Activated T-cell treated with anti-CD3 and anti-CD28 coated beads, Interleukin-2, amount 50 U/mL, for 72 hours (primary cell): ENCODE measurements around the gene C6orf52. TPM values are rescaled to one million over a fixed set of nuclear protein-coding genes. Genes with fewer than 3 reads are reported as not detected.
"Not testable (repeated sequence)": the region's sequence is repeated elsewhere in the genome, so short reads cannot be mapped to it uniquely, and the experiment has no call there.

Experiments used
- ATAC-seq, 2 donors: fragments of 150-1000 bp; cut with Tn5 transposase; replicated peaks in 1 of 2; 2 replicates each; pipeline ENCODE4 v1.10.0; 2021; ENCODE audit warnings: moderate library complexity in 2 of 2, mild to moderate bottlenecking in 1 of 2
- DNase-seq, 2 donors: peaks; one replicate each; pipeline ENCODE4 v3.0.0; 2021 to 2022; ENCODE audit warnings: mixed read lengths in 1 of 2
- H3K27ac Mint-ChIP-seq: one replicate; pipeline ENCODE4 v1.8.0; 2022; ENCODE audit warnings: mild to moderate bottlenecking, moderate library complexity, mixed read lengths
- H3K27me3 Mint-ChIP-seq: one replicate; pipeline ENCODE4 v1.8.0; 2022; ENCODE audit warnings: low read depth, mixed read lengths
- H3K36me3 Mint-ChIP-seq, 2 donors: one replicate each; pipeline ENCODE4 v1.8.0; 2022; ENCODE audit warnings: mixed read lengths in 2 of 2, mild to moderate bottlenecking in 1 of 2; ENCODE audit not compliant: insufficient read depth in 2 of 2
- H3K4me1 Mint-ChIP-seq: one replicate; pipeline ENCODE4 v1.8.0; 2022; ENCODE audit warnings: low read depth, mixed read lengths
- H3K4me3 Mint-ChIP-seq, 2 donors: one replicate each; pipeline ENCODE4 v1.8.0; 2022; ENCODE audit warnings: mild to moderate bottlenecking in 2 of 2, mixed read lengths in 2 of 2, moderate library complexity in 2 of 2
- H3K9me3 Mint-ChIP-seq, 2 donors: one replicate each; pipeline ENCODE4 v1.8.0; 2022; ENCODE audit warnings: mixed read lengths in 2 of 2
- total RNA-seq, 2 donors: library from RNA; stranded (reverse); gene quantifications; one replicate each; pipeline ENCODE4 v1.2.3, GENCODE V29; 2022

C6orf52 gene
- total RNA-seq, 2 donors from 2014 or later, result 2.7 to 4.4 TPM

- peak overlapping the region; percentile 90 for H3K27ac Mint-ChIP-seq
- peak overlapping the region; percentile 94 to 96 for H3K4me3 Mint-ChIP-seq
- DNase-seq (no peak), ATAC-seq (no peak)
- peaks cover 38% of the 10 kb centered on the region for H3K4me1 Mint-ChIP-seq
- no peaks in the 10 kb centered on the region for H3K27me3 Mint-ChIP-seq
- H3K9me3 Mint-ChIP-seq, result peaks cover 3 to 5% of the 10 kb centered on the region in 2 donors
- peaks cover 5 to 19% of the 10 kb centered on the region in 2 donors for H3K36me3 Mint-ChIP-seq
Measured at GRCh38 chr6:10722570-10722819, 28.1 kb upstream of the C6orf52 start.

- Mint-ChIP-seq H3K4me3 (peak overlapping the region; percentile 94 to 96), H3K4me1 (peaks cover 38% of the 10 kb centered on the region), H3K36me3 (peaks cover 5 to 17% of the 10 kb centered on the region in 2 donors), H3K27me3 (no peaks in the 10 kb centered on the region), H3K9me3 (peaks cover 3 to 5% of the 10 kb centered on the region in 2 donors), H3K27ac (peak overlapping the region; percentile 90)
- ATAC-seq (no peak), DNase-seq (no peak)
Measured at GRCh38 chr6:10721850-10722569, 27.6 kb upstream of the C6orf52 start.

GRCh38 chr6:10720960-10721849 lies 26.8 kb upstream of the C6orf52 start:
- ATAC-seq, H3K27me3 Mint-ChIP-seq, H3K9me3 Mint-ChIP-seq: not testable (repeated sequence)
- peaks cover 5 to 15% of the 10 kb centered on the region in 2 donors for H3K36me3 Mint-ChIP-seq
- H3K4me1 Mint-ChIP-seq, result peaks cover 38% of the 10 kb centered on the region
- peak overlapping the region; percentile 94 to 96 for H3K4me3 Mint-ChIP-seq
- DNase-seq, result peak; percentile 52 to 63
- H3K27ac Mint-ChIP-seq, result peak overlapping the region; percentile 90

- Mint-ChIP-seq H3K36me3 (peaks cover 5 to 8% of the 10 kb centered on the region in 2 donors), H3K4me3 (peak overlapping the region; percentile 94 to 96), H3K27ac (peak overlapping the region; percentile 50), H3K4me1 (peaks cover 33% of the 10 kb centered on the region), H3K27me3 (no peaks in the 10 kb centered on the region), H3K9me3 (peaks cover 3 to 5% of the 10 kb centered on the region in 2 donors)
- peak; percentile 32 to 49 for ATAC-seq
- DNase-seq, result peak; percentile 69 to 74
Measured at GRCh38 chr6:10720265-10720959, 26.0 kb upstream of the C6orf52 start.

GRCh38 chr6:10719964-10720264 lies 25.5 kb upstream of the C6orf52 start:
- ATAC-seq, result no peak
- H3K27ac Mint-ChIP-seq, result peak overlapping the region; percentile 66
- no peaks in the 10 kb centered on the region for H3K27me3 Mint-ChIP-seq
- no peak for DNase-seq
- peaks cover 28% of the 10 kb centered on the region for H3K4me1 Mint-ChIP-seq
- peaks cover 5 to 7% of the 10 kb centered on the region in 2 donors for H3K36me3 Mint-ChIP-seq
- peak overlapping the region; percentile 94 to 96 for H3K4me3 Mint-ChIP-seq
- H3K9me3 Mint-ChIP-seq, result peaks cover 3 to 5% of the 10 kb centered on the region in 2 donors

GRCh38 chr6:10719296-10719963 lies 25.0 kb upstream of the C6orf52 start:
- Mint-ChIP-seq H3K4me1 (peaks cover 26% of the 10 kb centered on the region), H3K27ac (peak overlapping the region; percentile 66), H3K27me3 (no peaks in the 10 kb centered on the region), H3K9me3 (peaks cover 3 to 5% of the 10 kb centered on the region in 2 donors), H3K36me3 (peaks cover 5 to 7% of the 10 kb centered on the region in 2 donors), H3K4me3 (peak overlapping the region; percentile 94 to 96)
- peak; percentile 58 for DNase-seq
- ATAC-seq, result peak in 1 of 2 donors; percentile 20

GRCh38 chr6:10713962-10714361 lies 19.5 kb upstream of the C6orf52 start:
- no peak for ATAC-seq
- H3K27me3 Mint-ChIP-seq, result no peaks in the 10 kb centered on the region
- H3K36me3 Mint-ChIP-seq, result peaks cover 2 to 3% of the 10 kb centered on the region in 2 donors
- no peaks in the 10 kb centered on the region for H3K4me1 Mint-ChIP-seq
- DNase-seq, result no peak
- peaks cover 0 to 3% of the 10 kb centered on the region in 2 donors for H3K9me3 Mint-ChIP-seq
- no peak overlapping the region for H3K27ac Mint-ChIP-seq
- no peak overlapping the region for H3K4me3 Mint-ChIP-seq

- H3K4me3 Mint-ChIP-seq, result peak overlapping the region; percentile 88 to 95
- ATAC-seq (no peak), DNase-seq (no peak)
- peaks cover 68% of the 10 kb centered on the region for H3K4me1 Mint-ChIP-seq
- H3K27ac Mint-ChIP-seq, result no peak overlapping the region
- no peaks in the 10 kb centered on the region for H3K9me3 Mint-ChIP-seq
- no peaks in the 10 kb centered on the region for H3K27me3 Mint-ChIP-seq
- H3K36me3 Mint-ChIP-seq, result peaks cover 12 to 39% of the 10 kb centered on the region in 2 donors
Measured at GRCh38 chr6:10696655-10697054, 2.2 kb upstream of the C6orf52 start.

GRCh38 chr6:10695086-10695657 lies 756 bp upstream of the C6orf52 start:
- peak overlapping the region; percentile 88 to 95 for H3K4me3 Mint-ChIP-seq
- peak overlapping the region; percentile 100 for H3K27ac Mint-ChIP-seq
- H3K9me3 Mint-ChIP-seq, result no peaks in the 10 kb centered on the region
- H3K4me1 Mint-ChIP-seq, result peaks cover 59% of the 10 kb centered on the region
- no peaks in the 10 kb centered on the region for H3K27me3 Mint-ChIP-seq
- DNase-seq, result no peak
- no peak for ATAC-seq
- H3K36me3 Mint-ChIP-seq, result peaks cover 10 to 31% of the 10 kb centered on the region in 2 donors

GRCh38 chr6:10692965-10693538 lies 1.4 kb downstream of the C6orf52 start:
- Mint-ChIP-seq H3K27me3 (no peaks in the 10 kb centered on the region), H3K9me3 (no peaks in the 10 kb centered on the region), H3K27ac (peak overlapping the region; percentile 77), H3K4me1 (peaks cover 46% of the 10 kb centered on the region), H3K4me3 (peak overlapping the region; percentile 88 to 95), H3K36me3 (peaks cover 8 to 22% of the 10 kb centered on the region in 2 donors)
- ATAC-seq, result no peak
- no peak for DNase-seq

GRCh38 chr6:10690651-10691445 lies 3.6 kb downstream of the C6orf52 start:
- Mint-ChIP-seq H3K27me3 (no peaks in the 10 kb centered on the region), H3K9me3 (no peaks in the 10 kb centered on the region), H3K4me1 (peaks cover 26% of the 10 kb centered on the region), H3K4me3 (no peak overlapping the region), H3K36me3 (peaks cover 8 to 15% of the 10 kb centered on the region in 2 donors), H3K27ac (no peak overlapping the region)
- DNase-seq, result no peak
- ATAC-seq, result no peak
